Thoracic aorta (tissue), 2 donors: ENCODE data around the gene CHST8. TPM values are rescaled to one million over a fixed set of nuclear protein-coding genes. Genes with fewer than 3 reads are reported as not detected.

ENCODE experiments used
- ATAC-seq: fragments of 150-250 bp; one replicate; pipeline ENCODE4 v1.8.0; 2017; ENCODE audit warnings: low read depth; ENCODE audit not compliant: insufficient number of reproducible peaks, low FRiP score
- DNase-seq: peaks from one replicate; pipeline ENCODE4 v3.0.0-alpha.2; 2020; ENCODE audit warnings: low spot score
- H3K27ac ChIP-seq, 2 donors: fragments of 200-600 bp; sonication (generic); 1 replicate in 1 of 2; 2 replicates in 1 of 2; pipeline ENCODE4 v1.5.1; 2016; ENCODE audit warnings: mild to moderate bottlenecking in 2 of 2, moderate library complexity in 2 of 2
- H3K27me3 ChIP-seq: fragments of 200-600 bp; sonication (generic); replicated peaks from 2 replicates; pipeline ENCODE4 v1.6.0; 2016; ENCODE audit warnings: mild to moderate bottlenecking; ENCODE audit not compliant: insufficient read depth
- H3K36me3 ChIP-seq: fragments of 200-600 bp; sonication (generic); one replicate; pipeline ENCODE4 v1.5.1; 2016
- H3K4me1 ChIP-seq, 2 donors: fragments of 200-600 bp; sonication (generic); 1 replicate in 1 of 2; 2 replicates in 1 of 2; pipeline versions ENCODE4 v1.5.1 to v1.6.0; 2016; ENCODE audit warnings: low read depth in 2 of 2, mild to moderate bottlenecking in 1 of 2; ENCODE audit not compliant: control insufficient read depth in 1 of 2
- H3K4me3 ChIP-seq: fragments of 200-600 bp; sonication (generic); 2 replicates; pipeline ENCODE4 v1.5.1; 2016; ENCODE audit warnings: mild to moderate bottlenecking
- H3K9me3 ChIP-seq: fragments of 200-600 bp; sonication (generic); 2 replicates; pipeline ENCODE4 v1.5.1; 2016
- total RNA-seq, 2 donors: library from RNA; depleted of rRNA; stranded (reverse); fragments of >200 nt; gene quantifications; one replicate each; pipeline versions ENCODE4 v1.1.0 to v1.2.3, GENCODE V29; 2016
- TF ChIP-seq, protein P1 (sequence below): fragments of 200-600 bp; sonication (generic); IDR thresholded peaks from one replicate; pipeline ENCODE4 v1.5.1; 2019; ENCODE audit warnings: antibody characterized with exemption

CHST8 gene
- total RNA-seq, 2 donors from 2014 or later, result 0.28 TPM; not detected in 1

DNA sequence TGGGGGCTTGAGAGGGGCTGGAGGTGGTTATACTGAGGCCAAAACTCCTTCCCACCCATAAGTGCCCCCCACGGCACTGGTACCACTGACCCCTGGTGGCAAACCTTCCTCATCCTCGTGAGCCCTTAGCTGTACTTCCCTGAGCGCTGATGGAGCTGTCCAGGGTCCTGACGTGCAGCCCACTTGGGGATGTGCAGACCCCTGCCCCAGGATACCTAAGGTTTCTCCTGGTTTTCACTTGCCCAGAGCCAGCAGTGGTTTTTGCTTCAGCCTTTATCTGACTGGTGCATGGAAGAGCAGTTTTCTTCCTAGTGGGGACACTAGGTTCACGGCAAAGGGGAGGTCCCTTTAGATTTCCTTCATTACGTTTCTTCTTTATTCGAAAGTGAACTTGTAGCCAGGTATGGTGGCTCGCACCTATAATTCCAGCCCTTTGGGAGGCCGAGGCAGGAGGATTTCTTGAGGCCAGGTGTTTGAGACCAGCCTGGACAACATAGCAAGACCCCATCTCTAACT, 146.2 kb downstream of the CHST8 start:
- Histone ChIP-seq H3K4me3 (no peak overlapping the region), H3K9me3 (no peaks in the 10 kb centered on the region), H3K27ac (no peak overlapping the region), H3K27me3 (no peaks in the 10 kb centered on the region), H3K36me3 (no peaks in the 10 kb centered on the region), H3K4me1 (no peaks in the 10 kb centered on the region)
- no peak for DNase-seq
- TF ChIP-seq, protein P1, sequence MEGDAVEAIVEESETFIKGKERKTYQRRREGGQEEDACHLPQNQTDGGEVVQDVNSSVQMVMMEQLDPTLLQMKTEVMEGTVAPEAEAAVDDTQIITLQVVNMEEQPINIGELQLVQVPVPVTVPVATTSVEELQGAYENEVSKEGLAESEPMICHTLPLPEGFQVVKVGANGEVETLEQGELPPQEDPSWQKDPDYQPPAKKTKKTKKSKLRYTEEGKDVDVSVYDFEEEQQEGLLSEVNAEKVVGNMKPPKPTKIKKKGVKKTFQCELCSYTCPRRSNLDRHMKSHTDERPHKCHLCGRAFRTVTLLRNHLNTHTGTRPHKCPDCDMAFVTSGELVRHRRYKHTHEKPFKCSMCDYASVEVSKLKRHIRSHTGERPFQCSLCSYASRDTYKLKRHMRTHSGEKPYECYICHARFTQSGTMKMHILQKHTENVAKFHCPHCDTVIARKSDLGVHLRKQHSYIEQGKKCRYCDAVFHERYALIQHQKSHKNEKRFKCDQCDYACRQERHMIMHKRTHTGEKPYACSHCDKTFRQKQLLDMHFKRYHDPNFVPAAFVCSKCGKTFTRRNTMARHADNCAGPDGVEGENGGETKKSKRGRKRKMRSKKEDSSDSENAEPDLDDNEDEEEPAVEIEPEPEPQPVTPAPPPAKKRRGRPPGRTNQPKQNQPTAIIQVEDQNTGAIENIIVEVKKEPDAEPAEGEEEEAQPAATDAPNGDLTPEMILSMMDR, result no peak
- ATAC-seq, result no peak

DNA sequence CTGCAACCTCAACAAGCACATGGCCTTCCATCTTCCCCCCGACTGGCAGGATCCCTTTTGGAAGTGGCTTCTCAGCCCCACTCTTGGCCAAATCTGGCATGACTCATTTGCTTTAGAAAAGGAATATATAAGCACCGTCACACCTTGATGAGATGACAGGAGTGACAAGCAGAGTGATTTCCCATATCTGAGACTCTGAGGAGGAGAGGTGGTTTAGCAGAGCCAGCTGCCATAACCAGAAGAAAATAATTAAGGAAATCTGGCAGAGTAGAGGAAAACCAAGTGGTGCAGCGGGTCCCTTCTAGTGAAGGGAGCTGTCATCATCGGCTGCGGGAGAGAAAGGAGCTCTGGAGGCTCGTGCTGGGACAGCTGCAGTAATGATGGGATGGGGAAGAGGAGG, 147.5 kb downstream of the CHST8 start:
- H3K4me3 ChIP-seq, result no peak overlapping the region
- ATAC-seq, result no peak
- no peak for DNase-seq
- TF ChIP-seq, protein P1, result no peak
- no peak overlapping the region for H3K27ac ChIP-seq
- H3K4me1 ChIP-seq, result no peaks in the 10 kb centered on the region
- no peaks in the 10 kb centered on the region for H3K9me3 ChIP-seq
- H3K36me3 ChIP-seq, result no peaks in the 10 kb centered on the region
- no peaks in the 10 kb centered on the region for H3K27me3 ChIP-seq

DNA sequence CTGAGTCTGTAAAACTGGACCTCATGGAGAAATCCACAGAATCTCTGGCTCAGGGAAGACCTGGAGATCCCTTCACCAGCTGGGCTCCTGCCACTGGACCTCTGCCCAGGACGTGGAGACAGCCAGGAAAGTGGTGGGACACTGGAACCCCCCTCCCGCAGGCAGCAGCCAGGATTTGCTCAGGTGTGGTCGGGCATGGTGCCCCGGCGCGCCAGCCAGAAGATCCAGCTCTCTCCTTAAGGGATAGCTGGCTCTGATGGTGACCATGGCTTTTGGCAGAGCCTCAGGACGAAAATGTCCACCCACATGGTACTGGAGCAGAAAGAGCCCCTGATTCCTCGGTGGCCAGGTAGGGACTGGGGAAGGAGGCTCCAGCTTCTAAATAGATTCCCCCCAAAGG, 148.4 kb downstream of the CHST8 start:
- no peak for DNase-seq
- TF ChIP-seq, protein P1, result no peak
- Histone ChIP-seq H3K4me1 (no peaks in the 10 kb centered on the region), H3K9me3 (no peaks in the 10 kb centered on the region), H3K27me3 (no peaks in the 10 kb centered on the region), H3K36me3 (no peaks in the 10 kb centered on the region), H3K4me3 (no peak overlapping the region), H3K27ac (no peak overlapping the region)
- ATAC-seq, result no peak

DNA sequence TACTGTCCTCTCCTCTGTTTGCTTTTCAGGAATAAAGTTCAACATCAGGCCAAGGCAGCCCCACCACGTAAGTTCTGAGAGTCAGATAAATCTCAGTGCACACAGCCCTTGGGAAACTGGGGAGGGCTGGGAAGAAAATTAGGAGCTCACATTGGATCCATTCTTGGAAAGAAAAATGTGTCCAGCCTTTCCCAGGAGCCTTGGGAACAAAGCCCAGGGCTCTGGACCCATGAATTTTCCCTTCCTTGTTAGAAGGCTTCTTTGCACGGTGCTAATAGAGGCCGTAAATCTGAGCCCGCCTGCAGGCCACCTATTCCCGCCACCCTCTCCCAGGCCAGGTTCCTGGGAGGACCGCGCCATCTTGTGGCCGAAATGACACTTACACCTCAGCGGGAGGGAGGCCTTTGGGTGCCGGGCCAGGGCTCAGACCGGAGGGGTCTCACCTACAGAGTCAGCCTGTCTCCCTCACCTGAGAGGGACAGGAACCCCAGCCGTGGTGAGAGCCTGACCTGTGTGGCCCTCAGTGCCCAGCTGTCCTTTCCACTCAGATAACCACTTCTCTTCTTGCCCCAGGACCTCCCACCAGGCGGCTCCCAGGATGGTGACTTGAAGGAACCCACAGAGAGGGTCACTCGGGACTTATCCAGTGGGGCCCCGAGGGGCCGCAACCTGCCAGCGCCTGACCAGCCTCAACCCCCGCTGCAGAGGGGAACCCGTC, 149.8 kb downstream of the CHST8 start:
- H3K9me3 ChIP-seq, result no peaks in the 10 kb centered on the region
- no peaks in the 10 kb centered on the region for H3K27me3 ChIP-seq
- no peak overlapping the region for H3K27ac ChIP-seq
- no peaks in the 10 kb centered on the region for H3K4me1 ChIP-seq
- no peak for DNase-seq
- TF ChIP-seq, protein P1, result peak; percentile 69
- H3K36me3 ChIP-seq, result no peaks in the 10 kb centered on the region
- ATAC-seq, result no peak
- no peak overlapping the region for H3K4me3 ChIP-seq

DNA sequence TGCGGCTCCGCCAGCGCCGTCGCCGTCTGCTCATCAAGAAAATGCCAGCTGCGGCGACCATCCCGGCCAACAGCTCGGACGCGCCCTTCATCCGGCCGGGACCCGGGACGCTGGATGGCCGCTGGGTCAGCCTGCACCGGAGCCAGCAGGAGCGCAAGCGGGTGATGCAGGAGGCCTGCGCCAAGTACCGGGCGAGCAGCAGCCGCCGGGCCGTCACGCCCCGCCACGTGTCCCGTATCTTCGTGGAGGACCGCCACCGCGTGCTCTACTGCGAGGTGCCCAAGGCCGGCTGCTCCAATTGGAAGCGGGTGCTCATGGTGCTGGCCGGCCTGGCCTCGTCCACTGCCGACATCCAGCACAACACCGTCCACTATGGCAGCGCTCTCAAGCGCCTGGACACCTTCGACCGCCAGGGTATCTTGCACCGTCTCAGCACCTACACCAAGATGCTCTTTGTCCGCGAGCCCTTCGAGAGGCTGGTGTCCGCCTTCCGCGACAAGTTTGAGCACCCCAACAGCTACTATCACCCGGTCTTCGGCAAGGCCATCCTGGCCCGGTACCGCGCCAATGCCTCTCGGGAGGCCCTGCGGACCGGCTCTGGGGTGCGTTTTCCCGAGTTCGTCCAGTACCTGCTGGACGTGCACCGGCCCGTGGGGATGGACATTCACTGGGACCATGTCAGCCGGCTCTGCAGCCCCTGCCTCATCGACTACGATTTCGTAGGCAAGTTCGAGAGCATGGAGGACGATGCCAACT, 150.5 kb downstream of the CHST8 start:
- H3K9me3 ChIP-seq, result no peaks in the 10 kb centered on the region
- H3K4me3 ChIP-seq, result no peak overlapping the region
- no peaks in the 10 kb centered on the region for H3K27me3 ChIP-seq
- TF ChIP-seq, protein P1, result no peak
- no peaks in the 10 kb centered on the region for H3K4me1 ChIP-seq
- ATAC-seq (no peak), DNase-seq (no peak)
- H3K27ac ChIP-seq, result no peak overlapping the region
- H3K36me3 ChIP-seq, result no peaks in the 10 kb centered on the region
